Erythroblast (primary cell): ENCODE measurements around the gene CSNK2B.

Experiments
- GATA1 ChIP-seq: IDR thresholded peaks from 2 replicates; pipeline ENCODE4 v1.6.1; 2011; ENCODE audit warnings: low read depth, mild to moderate bottlenecking, control low read depth, low read length, moderate library complexity
- POLR2A ChIP-seq: IDR thresholded peaks from 2 replicates; pipeline ENCODE4 v1.6.1; 2011; ENCODE audit warnings: mild to moderate bottlenecking, low read length

GRCh38 chr6:31701666-31702404, 36.0 kb downstream of the CSNK2B start:
- no peak for TF ChIP-seq POLR2A
- TF ChIP-seq GATA1: no peak
